Hematopoietic multipotent progenitor cell treated with erythropoietin and hydrocortisone succinate and interleukin-3 and kit ligand, for 4 days (in vitro differentiated cells): ENCODE results near the gene GPD1L.
"Not testable (repeated sequence)": the region's sequence is repeated elsewhere in the genome, so short reads cannot be mapped to it uniquely, and the experiment has no call there.

ENCODE experiments used
- DNase-seq: peaks from one replicate; pipeline ENCODE4 v3.0.0-alpha.2; 2015

GPD1L gene

DNA sequence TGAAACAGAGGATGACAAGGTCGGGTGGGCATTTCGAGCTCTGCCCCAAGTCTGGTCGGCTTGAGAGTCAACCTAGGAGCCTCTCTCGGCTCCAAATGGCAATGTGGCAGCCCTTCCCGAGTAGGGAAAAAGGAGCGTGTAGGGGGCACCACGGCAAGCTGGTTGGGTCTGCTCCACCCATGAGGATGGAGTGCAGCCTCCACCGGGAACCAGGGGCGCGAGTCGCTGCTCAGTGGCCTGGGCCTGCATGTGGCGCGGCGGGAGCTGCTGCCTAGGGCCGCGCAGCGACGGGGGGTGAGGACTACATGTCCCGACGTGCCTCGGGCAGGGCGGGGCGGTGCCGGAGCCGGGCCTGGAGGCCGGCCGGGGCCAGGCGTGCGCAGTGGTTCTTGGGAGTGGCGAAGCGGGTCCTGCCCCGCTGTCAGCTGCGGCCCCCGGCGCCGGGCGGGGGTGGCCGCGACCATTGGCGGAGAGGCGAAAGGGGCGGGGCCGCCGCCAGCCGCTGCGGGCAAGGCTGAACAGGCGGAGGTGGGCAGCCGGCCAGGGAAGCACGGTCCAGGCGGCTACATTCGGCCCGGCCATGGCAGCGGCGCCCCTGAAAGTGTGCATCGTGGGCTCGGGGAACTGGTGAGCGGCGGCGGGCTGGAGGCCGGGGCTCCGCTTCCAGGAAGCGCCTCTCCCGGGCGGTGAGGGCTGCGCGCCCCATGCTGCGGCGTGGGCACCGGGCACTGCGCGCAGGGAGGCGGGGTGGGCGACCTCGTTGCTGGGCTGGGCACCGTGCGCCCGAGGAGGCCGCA, at the start of gene GPD1L:
Gene GPD1L, plus strand, starts transcription at position 489 of the 797 bp plus-strand sequence. Its CDS starts 92 bp downstream, at position 581.
- peak; percentile 98 for DNase-seq

DNA sequence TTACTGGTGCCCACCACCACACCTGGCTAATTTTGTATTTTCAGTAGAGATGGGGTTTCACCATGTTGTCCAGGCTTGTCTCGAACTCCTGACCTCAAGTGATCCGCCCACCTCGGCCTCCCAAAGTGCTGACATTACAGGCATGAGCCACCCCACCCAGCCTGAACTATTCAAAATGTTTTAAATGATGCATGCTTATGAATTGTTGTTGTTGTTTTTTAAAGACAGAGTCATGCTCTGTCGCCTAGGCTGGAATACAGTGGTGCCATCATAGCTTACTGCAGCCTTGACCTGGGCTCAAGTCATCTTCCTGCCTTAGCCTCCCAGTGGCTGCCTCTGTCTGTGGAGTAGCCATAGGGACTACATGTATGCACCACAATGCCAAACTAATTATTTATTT, 48.0 kb upstream of the GPD1L start:
- not testable (repeated sequence) for DNase-seq

DNA sequence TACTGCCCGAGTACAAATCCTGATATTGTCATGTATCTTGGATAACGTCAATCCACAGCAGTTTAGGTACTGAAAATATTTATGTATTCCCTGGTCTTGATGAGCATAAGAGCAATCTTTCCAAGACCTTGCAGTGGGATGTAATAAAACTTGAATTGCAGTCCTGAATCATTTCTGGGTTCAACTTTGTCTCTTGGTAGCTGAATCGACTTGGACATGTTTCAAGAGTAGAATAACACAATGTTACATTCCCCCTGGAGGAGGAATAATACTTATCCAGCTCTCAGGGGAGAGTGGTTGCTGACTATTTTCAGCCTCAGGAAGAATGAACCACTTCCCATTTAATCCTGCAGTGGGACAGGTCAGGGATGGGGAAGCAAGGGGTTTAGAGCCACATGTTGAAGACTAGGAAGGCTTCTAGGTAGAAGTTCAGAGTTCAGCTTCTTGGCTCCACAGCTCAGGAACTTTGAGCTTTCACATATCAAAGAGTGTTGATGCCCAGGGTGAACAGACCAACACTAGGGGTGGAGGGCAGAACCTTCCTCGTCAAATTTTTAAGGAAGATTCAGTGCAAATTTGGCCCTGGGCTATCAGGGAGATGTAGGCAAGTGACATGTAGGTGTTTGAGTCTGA, 43.4 kb upstream of the GPD1L start:
- DNase-seq: no peak

DNA sequence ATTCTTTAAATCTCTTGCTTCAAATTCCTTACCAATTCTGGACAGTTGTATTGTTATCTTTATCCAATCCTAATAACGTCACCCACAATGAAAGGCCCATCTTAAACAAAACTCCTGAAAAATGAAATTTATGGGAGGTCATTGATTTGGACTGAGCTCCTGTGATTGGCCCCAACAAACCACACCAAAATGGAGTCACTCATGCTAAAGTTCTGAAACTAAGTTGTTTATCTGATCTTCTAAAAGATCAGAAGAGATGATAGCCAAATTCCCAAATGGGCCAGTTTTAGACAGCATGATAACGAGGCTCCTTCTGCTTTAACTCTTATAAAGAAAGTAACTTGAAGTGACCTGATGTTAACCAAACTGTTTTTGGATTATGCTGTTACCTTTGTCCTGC, 39.7 kb upstream of the GPD1L start:
- DNase-seq: no peak

DNA sequence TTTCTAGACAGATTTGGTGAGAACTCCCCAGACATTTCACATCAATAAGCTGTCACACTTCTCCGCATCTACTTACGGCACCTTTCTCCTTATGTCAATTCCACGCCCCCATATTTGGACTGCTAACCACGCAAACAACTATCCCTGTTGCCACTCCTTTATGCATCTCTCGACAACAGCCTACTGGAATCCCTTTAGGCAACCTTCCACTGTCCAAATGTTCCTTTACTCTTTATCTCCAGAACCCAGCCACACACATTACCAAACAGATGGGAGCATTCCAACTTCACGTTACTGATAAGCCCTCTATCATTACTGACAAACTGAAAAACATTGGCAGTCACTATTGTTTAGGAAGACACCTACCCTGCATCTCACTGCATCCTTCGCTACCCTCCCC, 32.2 kb upstream of the GPD1L start:
- DNase-seq: peak; percentile 27

DNA sequence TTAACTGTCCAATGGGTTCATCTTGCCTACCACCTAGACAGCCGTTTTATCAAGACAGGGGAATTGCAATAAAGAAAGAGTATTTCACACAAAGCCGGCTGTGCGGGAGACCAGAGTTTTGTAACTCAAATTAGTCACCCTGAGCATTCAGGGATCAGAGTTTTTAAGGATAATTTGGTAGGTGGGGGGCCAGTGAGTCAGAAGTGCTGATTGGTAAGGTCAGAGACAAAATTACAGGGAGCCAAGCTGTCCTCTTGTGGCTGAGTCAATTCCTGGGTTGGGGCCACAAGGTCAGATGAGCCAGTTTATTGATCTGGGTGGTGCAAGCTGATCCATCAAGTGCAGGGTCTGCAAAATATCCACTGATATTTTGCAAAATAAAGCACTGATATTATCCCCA, 29.9 kb upstream of the GPD1L start:
- no peak for DNase-seq

GRCh38 chr3:32077260-32078084, 28.9 kb upstream of the GPD1L start:
- DNase-seq: no peak

DNA sequence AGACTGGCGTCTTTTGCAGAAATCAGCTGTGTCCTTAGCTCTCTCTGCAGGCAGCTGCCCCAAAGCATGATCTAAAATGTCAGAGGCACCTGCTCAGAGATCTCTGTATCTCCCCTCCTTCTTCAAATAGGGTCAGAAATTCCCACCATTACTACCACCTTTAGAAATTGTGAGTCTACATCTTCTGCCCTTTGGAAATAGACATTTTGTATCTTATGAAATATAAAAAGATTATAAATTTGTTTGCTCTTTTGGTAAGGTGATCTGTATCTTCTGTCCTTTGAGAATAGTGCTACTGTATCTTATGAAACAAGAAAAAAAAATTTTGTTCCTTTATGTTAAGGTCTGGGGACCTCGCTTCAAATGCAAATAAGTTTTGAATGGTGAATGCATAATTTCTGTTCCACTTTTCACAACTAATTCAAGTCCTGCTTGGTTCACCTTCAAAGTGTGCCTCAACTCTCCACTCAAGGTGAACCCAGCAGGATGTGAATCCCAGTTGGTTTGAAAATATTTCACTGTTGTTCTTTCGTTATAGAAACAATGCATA, 28.3 kb upstream of the GPD1L start:
- no peak for DNase-seq

GRCh38 chr3:32078864-32079263, 27.6 kb upstream of the GPD1L start:
- DNase-seq: no peak

GRCh38 chr3:32082721-32083120, 23.7 kb upstream of the GPD1L start:
- no peak for DNase-seq

- DNase-seq: no peak
Measured at GRCh38 chr3:32083702-32084270, 22.6 kb upstream of the GPD1L start.

GRCh38 chr3:32084870-32085269, 21.6 kb upstream of the GPD1L start:
- DNase-seq: no peak

- no peak for DNase-seq
Measured at GRCh38 chr3:32086464-32086863, 20.0 kb upstream of the GPD1L start.

DNA sequence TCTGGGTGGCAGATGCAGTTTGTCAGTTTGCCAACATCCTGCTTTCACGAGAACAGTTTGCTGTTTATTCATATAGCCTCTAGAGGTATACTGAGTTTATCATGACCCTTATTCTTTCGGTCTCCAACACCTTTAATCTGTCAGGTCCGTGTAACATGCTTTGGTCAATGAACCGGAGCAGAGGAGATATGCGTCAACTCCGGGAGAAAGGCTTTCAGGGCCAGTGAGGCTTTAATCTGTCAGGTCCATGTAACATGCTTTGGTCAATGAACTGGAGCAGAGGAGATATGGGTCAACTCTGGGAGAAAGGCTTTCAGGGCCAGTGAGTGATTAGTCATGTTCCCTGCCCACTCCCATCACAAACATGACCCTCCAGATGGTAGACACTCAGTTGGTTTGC, 16.9 kb upstream of the GPD1L start:
- DNase-seq: no peak

GRCh38 chr3:32093204-32093603, 13.2 kb upstream of the GPD1L start:
- no peak for DNase-seq

- DNase-seq: no peak
Measured at GRCh38 chr3:32095431-32095830, 11.0 kb upstream of the GPD1L start.

GRCh38 chr3:32097768-32098167, 8.7 kb upstream of the GPD1L start:
- no peak for DNase-seq

GRCh38 chr3:32098528-32098927, 7.9 kb upstream of the GPD1L start:
- no peak for DNase-seq

GRCh38 chr3:32100465-32100864, 6.0 kb upstream of the GPD1L start:
- no peak for DNase-seq

DNA sequence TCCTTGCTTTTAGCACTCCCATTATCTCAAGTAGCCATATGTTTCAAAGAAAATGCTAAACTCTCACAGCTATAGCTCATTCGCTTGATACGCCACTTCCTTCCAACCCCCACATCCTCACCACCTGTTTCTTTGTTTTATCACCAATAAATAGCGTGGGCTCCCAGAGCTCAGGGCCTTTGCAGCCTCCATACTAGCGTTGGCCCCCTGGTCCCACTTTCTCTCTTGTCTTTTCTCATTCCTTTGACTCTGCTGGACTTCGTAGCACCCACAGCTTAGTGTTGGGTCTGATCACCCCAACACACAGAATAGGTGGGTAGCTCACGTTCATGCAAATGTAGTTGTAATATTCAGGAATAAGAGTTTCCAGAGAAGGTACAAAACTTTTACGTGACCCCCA, 4.1 kb upstream of the GPD1L start:
- DNase-seq: no peak

DNA sequence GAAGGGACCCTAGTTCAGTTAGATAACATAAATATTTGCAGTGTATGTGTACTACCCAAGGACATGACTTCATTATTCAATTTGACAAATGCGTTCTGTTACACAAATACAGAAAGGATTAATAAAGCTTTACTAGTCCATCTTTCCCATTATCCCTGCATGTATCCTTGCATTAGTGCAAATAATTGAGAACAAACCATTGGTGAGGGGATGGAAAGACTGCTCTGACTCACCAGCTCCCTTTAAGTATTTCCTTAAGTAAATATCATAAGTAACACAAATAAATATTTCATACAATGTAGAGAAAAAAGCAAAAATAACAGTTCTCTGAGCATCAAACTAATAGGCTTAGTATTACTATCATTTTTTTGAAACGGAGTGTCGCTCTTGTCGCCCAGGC, 1.9 kb upstream of the GPD1L start:
- DNase-seq: no peak

DNA sequence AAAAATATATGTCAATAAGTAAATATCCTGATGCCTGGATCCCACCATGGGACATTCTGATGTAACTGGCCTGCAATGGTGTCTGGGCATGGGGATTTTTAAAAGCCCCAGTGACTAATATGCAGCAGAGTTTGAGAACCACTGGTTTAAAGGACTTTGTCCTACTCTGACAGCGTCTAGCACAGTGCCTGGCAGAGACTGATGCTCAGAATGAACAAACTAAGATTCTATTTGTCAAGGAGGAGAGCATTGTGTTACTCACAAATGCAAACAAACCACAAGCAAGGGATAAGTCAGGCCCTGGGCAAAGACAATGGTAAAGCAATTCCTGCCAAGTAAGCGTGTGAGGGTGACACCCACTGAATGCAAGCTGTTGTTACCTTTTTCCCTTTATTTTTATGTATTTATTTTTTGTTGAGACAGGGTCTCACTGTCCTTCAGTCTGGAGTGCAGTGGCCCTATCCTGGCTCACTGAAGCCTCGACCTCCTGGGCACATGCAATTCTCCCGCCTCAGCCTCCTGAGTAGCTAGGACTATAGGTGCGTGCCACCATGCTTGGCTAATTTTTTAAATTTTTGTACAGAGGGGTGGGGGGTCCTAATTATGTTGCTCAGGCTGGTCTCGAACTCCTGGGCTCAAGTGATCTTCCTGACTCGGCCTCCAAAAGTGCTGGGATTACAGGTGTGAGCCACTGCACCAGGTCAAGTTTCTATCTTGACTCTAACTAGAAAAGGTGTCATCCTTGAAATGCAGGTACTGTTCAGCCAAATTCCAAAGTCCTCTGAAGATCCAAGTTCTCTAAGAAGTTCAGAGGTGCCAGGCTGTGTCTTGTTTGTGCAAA, 909 bp upstream of the GPD1L start:
- DNase-seq: no peak
